ENCODE data around the gene PLVAP.

DNA sequence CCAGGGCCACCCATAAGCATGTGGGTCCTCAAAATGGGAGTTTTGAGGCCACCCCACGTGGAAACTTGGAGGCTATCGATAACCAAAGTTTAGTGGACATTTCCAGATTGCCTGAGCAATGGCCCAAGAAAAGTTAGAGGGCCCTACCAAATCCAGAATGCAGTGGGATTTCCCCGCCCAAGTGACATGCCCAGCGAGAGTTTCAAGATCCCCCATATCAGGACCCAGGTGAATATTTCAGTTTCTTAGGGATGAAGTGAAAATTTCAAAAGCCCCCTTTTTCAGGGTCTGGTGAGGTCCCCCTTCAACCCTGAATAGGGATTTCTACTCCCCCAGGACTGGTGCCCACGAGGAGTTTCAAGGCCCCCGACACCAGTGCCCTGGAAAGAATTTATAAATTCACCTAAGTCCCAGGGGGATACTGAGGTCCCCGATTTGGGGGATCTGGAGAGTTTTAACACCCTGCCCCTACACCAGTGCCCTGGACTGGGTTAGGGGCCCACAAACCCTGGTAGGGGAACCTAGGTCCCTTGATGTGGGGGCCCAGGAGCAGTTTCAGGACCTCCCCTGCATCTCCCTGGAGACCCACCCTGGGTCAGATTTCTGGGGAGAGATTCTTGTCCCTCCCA is 27.6 kb upstream of the PLVAP start:
- TF ChIP-seq, protein P1, sequence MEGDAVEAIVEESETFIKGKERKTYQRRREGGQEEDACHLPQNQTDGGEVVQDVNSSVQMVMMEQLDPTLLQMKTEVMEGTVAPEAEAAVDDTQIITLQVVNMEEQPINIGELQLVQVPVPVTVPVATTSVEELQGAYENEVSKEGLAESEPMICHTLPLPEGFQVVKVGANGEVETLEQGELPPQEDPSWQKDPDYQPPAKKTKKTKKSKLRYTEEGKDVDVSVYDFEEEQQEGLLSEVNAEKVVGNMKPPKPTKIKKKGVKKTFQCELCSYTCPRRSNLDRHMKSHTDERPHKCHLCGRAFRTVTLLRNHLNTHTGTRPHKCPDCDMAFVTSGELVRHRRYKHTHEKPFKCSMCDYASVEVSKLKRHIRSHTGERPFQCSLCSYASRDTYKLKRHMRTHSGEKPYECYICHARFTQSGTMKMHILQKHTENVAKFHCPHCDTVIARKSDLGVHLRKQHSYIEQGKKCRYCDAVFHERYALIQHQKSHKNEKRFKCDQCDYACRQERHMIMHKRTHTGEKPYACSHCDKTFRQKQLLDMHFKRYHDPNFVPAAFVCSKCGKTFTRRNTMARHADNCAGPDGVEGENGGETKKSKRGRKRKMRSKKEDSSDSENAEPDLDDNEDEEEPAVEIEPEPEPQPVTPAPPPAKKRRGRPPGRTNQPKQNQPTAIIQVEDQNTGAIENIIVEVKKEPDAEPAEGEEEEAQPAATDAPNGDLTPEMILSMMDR (IDR thresholded peaks at IDR 0.05 in 4 of 5, conservative IDR thresholded peaks at IDR 0.05 in 1 of 5) = no peak
- no peak for TF ChIP-seq POLR2A (IDR thresholded peaks at IDR 0.05)
